Heart left ventricle (tissue), 16 donors: ENCODE measurements around the gene GALNTL6. TPM values are rescaled to one million over a fixed set of nuclear protein-coding genes. Genes with fewer than 3 reads are reported as not detected.

Experiments used
- ATAC-seq, 4 donors: fragments of 200-7000 bp; cut with Tn5 transposase; one replicate each; pipeline ENCODE4 v1.9.1; 2020 to 2022; ENCODE audit warnings: moderate library complexity in 4 of 4, mild to moderate bottlenecking in 3 of 4, moderate number of reproducible peaks in 1 of 4
- DNase-seq, 5 donors: peaks; one replicate each; pipeline ENCODE4 v3.0.0-alpha.2; 2020
- H3K27ac ChIP-seq, 12 donors: fragments of 200-600 bp; sonication (generic) in 4 of 12; one replicate each; pipeline versions ENCODE4 v1.5.0 to v1.8.0; 2016 to 2022; ENCODE audit warnings: mild to moderate bottlenecking in 2 of 12
- H3K27me3 ChIP-seq, 9 donors: fragments of 200-600 bp; sonication (generic) in 2 of 9; one replicate each; pipeline versions ENCODE4 v1.5.1 to v1.8.0; 2016 to 2022; ENCODE audit warnings: mild to moderate bottlenecking in 3 of 9
- H3K36me3 ChIP-seq, 9 donors: fragments of 200-600 bp; sonication (generic) in 2 of 9; one replicate each; pipeline versions ENCODE4 v1.5.0 to v1.8.0; 2018 to 2022; ENCODE audit warnings: mild to moderate bottlenecking in 2 of 9
- H3K4me1 ChIP-seq, 12 donors: fragments of 200-600 bp; sonication (generic) in 4 of 12; one replicate each; pipeline versions ENCODE4 v1.5.0 to v1.8.0; 2016 to 2022; ENCODE audit warnings: mild to moderate bottlenecking in 3 of 12
- H3K4me3 ChIP-seq, 12 donors: fragments of 200-600 bp; sonication (generic) in 4 of 12; one replicate each; pipeline versions ENCODE4 v1.5.0 to v1.8.0; 2017 to 2022; ENCODE audit warnings: mild to moderate bottlenecking in 9 of 12, moderate library complexity in 4 of 12
- H3K9me3 ChIP-seq, 12 donors: fragments of 200-600 bp; sonication (generic) in 4 of 12; one replicate each; pipeline versions ENCODE4 v1.5.0 to v1.8.0; 2016 to 2022; ENCODE audit warnings: mild to moderate bottlenecking in 1 of 12
- POLR2A ChIP-seq, 2 donors: fragments of 450-650 bp; IDR thresholded peaks; one replicate each; pipeline ENCODE4 v1.6.1; 2017; ENCODE audit warnings: antibody characterized with exemption in 2 of 2, mild to moderate bottlenecking in 2 of 2, moderate library complexity in 2 of 2
- WGBS, 4 donors: extraction: QIAGEN DNeasy Blood & Tissue Kit in 2 of 4; methylation state at CpG; one replicate each; pipeline versions ENCODE4 v1.1.5 to v1.1.7; 2013 to 2018; 5-methylcytosine and 5-hydroxymethylcytosine counted together
- intact Hi-C, 10 donors: fragments of 100-400 bp; cut with DNase I; formaldehyde crosslinking; loops; one replicate each; pipeline versions ENCODE4 v1.11.1 to v1.14.2; 2022
- polyA plus RNA-seq, 2 donors: library from polyadenylated mRNA; stranded (reverse); fragments of 200-250 nt; gene quantifications; one replicate each; pipeline ENCODE4 v1.2.3, GENCODE V29; 2013
- total RNA-seq, 9 donors: library from RNA; depleted of rRNA in 2 of 9; stranded (reverse); fragments of >200 nt in 2 of 9; fragmentation: NEBNext Ultra II Directional in 3 of 9; extraction: Animal tissue kit (Norgen Biotek cat#: 25700) in 3 of 9; gene quantifications; one replicate each; pipeline versions ENCODE4 v1.1.0 to v1.2.4, GENCODE V29; 2016 to 2023
- TF ChIP-seq, protein P1 (sequence below), 12 donors: fragments of 200-600 bp; sonication (generic) in 4 of 12; IDR thresholded peaks; one replicate each; pipeline versions ENCODE4 v1.5.0 to v1.8.0; 2018 to 2022; ENCODE audit warnings: antibody characterized with exemption in 12 of 12, mild to moderate bottlenecking in 5 of 12
- donor health status: ischemic (EF 13 %, LVEDD 7.1; RV severe dilation, severe dysfunction).
- donor health status: healthy with polysubstance abuse.
- donor health status: DM: no; HTN: yes; CAD: no.
- donor health status: DM: no; HTN: no; CAD: no.
- donor health status: ischemic (EF 25% LVEDD 6.9; RV normal size, moderate dysfunction).
- donor health status: ischemic (EF 25% LVEDD 5.7; RV mildly dilated, moderate dysfunction).
- donor health status: healthy.
- donor health status: DM: yes; HTN: yes; CAD: no.
- donor health status: ischemic (EF 35%, LVEDD 5.7; RV mildly dilated, moderate dysfunction).
- donor health status: nonischemic (EF 11% LVEDD 7.7; RV severe dilation, severe dysfunction).
- donor health status: DM: yes; HTN: yes; CAD: no.
- donor health status: PGD.
- donor health status: ischemic (EF 29% LVEDD 5.4; RV normal size, mild dysfunction).
- donor health status: nonischemic (EF 23%, LVEDD 6.1; RV moderate dilation, normal function).

The GALNTL6 gene
- total and polyA plus RNA-seq, 11 donors, result 0.33 to 0.52 TPM; not detected in 9

DNA sequence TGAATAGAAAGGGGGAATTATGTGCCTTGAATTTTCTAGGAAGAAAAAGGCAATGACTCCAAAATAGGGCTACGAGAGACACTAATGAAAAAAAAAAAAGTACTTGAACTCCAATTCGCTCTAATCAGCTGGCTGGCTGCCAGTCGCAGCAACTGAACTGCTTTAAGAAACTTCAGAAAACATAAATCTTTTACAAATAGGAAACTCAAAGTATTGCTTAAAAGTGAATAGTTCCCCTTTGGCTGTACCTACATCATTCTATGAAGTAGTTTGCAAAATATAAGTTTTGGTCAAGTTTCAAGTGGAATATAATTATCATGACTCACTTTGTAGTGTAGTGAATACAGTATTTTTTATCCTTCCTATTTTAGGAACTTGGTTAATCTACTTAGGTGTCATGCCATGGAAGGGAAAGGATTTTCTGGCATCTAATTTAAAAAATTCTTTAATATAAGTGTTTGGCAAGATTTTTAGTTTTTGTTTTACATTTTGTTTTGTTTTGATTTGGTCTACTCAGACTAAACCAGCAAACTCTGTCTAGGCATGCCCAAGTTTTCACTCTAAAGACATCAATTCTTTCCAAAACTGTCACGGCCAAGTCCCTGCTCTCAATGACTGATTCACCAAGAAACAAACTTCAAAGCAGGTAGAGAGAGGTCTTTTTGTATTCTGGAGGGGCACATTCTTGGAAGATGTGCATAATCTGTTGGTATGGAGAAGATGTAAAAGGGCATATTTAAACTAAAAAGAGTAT, 973.0 kb downstream of the GALNTL6 start:
- Histone ChIP-seq H3K9me3 (no peaks in the 10 kb centered on the region), H3K27me3 (no peaks in the 10 kb centered on the region), H3K4me3 (no peak overlapping the region), H3K4me1 (peaks cover 0 to 15% (median 0%) of the 10 kb centered on the region in 12 donors), H3K36me3 (no peaks in the 10 kb centered on the region), H3K27ac (no peak overlapping the region)
- DNase-seq (no peak), ATAC-seq (no peak)
- WGBS, 4 donors, result 43 to 47% (median 46%) methylated on average over 4 of the region's 4 CpGs
- TF ChIP-seq, protein P1, sequence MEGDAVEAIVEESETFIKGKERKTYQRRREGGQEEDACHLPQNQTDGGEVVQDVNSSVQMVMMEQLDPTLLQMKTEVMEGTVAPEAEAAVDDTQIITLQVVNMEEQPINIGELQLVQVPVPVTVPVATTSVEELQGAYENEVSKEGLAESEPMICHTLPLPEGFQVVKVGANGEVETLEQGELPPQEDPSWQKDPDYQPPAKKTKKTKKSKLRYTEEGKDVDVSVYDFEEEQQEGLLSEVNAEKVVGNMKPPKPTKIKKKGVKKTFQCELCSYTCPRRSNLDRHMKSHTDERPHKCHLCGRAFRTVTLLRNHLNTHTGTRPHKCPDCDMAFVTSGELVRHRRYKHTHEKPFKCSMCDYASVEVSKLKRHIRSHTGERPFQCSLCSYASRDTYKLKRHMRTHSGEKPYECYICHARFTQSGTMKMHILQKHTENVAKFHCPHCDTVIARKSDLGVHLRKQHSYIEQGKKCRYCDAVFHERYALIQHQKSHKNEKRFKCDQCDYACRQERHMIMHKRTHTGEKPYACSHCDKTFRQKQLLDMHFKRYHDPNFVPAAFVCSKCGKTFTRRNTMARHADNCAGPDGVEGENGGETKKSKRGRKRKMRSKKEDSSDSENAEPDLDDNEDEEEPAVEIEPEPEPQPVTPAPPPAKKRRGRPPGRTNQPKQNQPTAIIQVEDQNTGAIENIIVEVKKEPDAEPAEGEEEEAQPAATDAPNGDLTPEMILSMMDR (IDR thresholded peaks at IDR 0.05), result no peak
- TF ChIP-seq POLR2A (IDR thresholded peaks at IDR 0.05), result no peak
- intact Hi-C loops, result no loop called here

DNA sequence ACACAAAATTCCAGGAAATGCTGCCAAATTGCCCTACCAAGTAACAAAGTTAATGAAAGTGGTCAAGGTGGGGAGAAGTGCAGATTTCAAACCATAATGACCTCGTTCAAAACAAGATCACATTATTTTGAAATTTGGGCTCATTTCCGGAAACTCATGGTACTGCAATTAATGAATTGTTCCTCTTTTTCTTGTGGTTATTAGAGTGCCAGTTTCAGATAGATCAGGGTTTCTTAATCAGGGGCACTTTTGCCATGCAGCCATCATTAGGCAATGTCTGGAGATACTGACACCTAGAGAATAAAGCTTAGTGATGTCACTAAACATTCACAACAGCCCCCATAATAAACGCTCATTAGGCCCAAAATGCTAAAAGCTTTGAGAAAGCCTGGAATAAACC, 973.9 kb downstream of the GALNTL6 start:
- intact Hi-C loops, result no loop called here
- no peak for TF ChIP-seq POLR2A (IDR thresholded peaks at IDR 0.05)
- TF ChIP-seq, protein P1 (IDR thresholded peaks at IDR 0.05), result no peak
- Histone ChIP-seq H3K27me3 (no peaks in the 10 kb centered on the region), H3K9me3 (no peaks in the 10 kb centered on the region), H3K4me1 (peaks cover 0 to 15% (median 0%) of the 10 kb centered on the region in 12 donors), H3K27ac (no peak overlapping the region), H3K36me3 (no peaks in the 10 kb centered on the region), H3K4me3 (no peak overlapping the region)
- ATAC-seq (no peak), DNase-seq (no peak)
- 67 to 80% (median 77%) methylated on average over 3 of the region's 3 CpGs for WGBS, 4 donors

DNA sequence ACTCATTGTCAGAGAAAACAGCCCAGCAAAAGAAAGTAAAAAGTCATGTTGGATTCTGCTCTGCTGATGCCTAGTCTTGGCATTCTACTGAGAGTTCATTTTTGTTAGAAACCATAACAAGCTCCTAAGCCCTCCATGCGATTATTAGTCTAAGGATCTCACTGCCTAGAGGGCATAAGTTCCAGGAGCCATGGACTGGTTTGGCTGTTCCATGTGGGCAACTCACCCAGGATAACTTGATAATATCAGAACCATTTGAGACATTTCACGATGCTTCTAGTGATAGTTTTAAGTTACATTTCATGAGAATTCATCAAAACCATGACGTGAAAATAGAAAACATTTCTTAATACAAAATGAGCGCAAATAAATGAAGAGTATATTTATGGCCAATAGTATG, 978.6 kb downstream of the GALNTL6 start:
- H3K9me3 ChIP-seq, result no peaks in the 10 kb centered on the region
- WGBS, 4 donors, result 86 to 92% (median 88%) methylated on average over 4 of the region's 4 CpGs
- DNase-seq (no peak), ATAC-seq (no peak)
- intact Hi-C loops, result no loop called here
- H3K27me3 ChIP-seq, result no peaks in the 10 kb centered on the region
- H3K4me3 ChIP-seq, result no peak overlapping the region
- peaks cover 0 to 2% (median 0%) of the 10 kb centered on the region in 12 donors for H3K4me1 ChIP-seq
- H3K27ac ChIP-seq, result no peak overlapping the region
- no peaks in the 10 kb centered on the region for H3K36me3 ChIP-seq
- no peak for TF ChIP-seq POLR2A (IDR thresholded peaks at IDR 0.05)
- TF ChIP-seq, protein P1 (IDR thresholded peaks at IDR 0.05), result no peak

DNA sequence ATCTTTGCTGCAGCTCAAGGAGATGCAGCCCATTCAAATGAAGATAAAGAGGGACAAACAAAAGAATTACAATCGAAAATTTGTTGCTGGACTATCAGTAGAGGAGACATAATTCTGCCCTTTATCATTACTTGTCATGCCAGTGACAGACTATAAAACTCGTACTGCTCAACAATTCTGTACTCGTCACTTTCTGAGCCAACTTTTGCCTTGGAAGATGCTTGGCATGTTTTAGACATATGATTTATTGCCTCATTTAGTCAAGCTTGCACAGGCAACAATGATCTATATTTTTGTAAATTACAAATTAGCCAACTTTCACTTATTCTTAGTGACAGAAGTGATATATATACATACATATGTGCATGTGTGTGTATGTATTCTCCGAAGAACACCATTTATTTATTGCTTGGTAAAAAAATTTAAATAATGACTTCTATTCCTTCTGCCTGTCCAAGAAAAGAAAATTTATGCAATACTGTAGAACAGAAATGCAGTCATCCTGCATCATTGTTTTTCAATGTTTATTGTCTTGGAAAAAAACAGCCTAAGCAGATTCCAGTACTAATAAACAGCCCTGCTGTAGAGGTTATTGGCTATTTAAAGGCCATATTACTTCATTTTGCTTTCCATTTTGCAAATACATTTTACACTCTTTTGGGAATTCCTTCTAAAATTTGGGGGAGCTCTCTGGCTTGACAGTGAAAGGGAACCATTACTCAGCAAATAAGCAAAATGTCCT, 980.5 kb downstream of the GALNTL6 start:
- Histone ChIP-seq H3K27me3 (no peaks in the 10 kb centered on the region), H3K4me3 (no peak overlapping the region), H3K36me3 (no peaks in the 10 kb centered on the region), H3K27ac (no peak overlapping the region), H3K9me3 (no peaks in the 10 kb centered on the region), H3K4me1 (no peaks in the 10 kb centered on the region)
- 57 to 66% (median 61%) methylated on average over 4 of the region's 4 CpGs for WGBS, 4 donors
- TF ChIP-seq, protein P1 (IDR thresholded peaks at IDR 0.05), result no peak
- TF ChIP-seq POLR2A (IDR thresholded peaks at IDR 0.05), result no peak
- ATAC-seq, result no peak
- intact Hi-C loops, result no loop called here
- DNase-seq, result no peak
